ENCODE measurements around the gene EPS8L3.
"Not testable (repeated sequence)": the region's sequence is repeated elsewhere in the genome, so short reads cannot be mapped to it uniquely, and the experiment has no call there.

The EPS8L3 gene

GRCh38 chr1:109732390-109732881, 31.3 kb downstream of the EPS8L3 start:
- DNase-seq = no peak

GRCh38 chr1:109730666-109731065, 33.1 kb downstream of the EPS8L3 start:
- no peak for DNase-seq

GRCh38 chr1:109728870-109729269, 34.9 kb downstream of the EPS8L3 start:
- no peak for DNase-seq

GRCh38 chr1:109726728-109727373, 36.9 kb downstream of the EPS8L3 start:
- DNase-seq = no peak

- DNase-seq = no peak
Measured at GRCh38 chr1:109726007-109726406, 37.7 kb downstream of the EPS8L3 start.

- no peak for DNase-seq
Measured at GRCh38 chr1:109725510-109725909, 38.2 kb downstream of the EPS8L3 start.

GRCh38 chr1:109724933-109725332, 38.8 kb downstream of the EPS8L3 start:
- DNase-seq = no peak

GRCh38 chr1:109722908-109723691, 40.6 kb downstream of the EPS8L3 start:
- no peak for DNase-seq

GRCh38 chr1:109721971-109722370, 41.8 kb downstream of the EPS8L3 start:
- DNase-seq = no peak

- DNase-seq = no peak
Measured at GRCh38 chr1:109721042-109721441, 42.7 kb downstream of the EPS8L3 start.

- no peak for DNase-seq
Measured at GRCh38 chr1:109719337-109719837, 44.3 kb downstream of the EPS8L3 start.

GRCh38 chr1:109718495-109718894, 45.2 kb downstream of the EPS8L3 start:
- DNase-seq = no peak

GRCh38 chr1:109717729-109718128, 46.0 kb downstream of the EPS8L3 start:
- no peak for DNase-seq

GRCh38 chr1:109716570-109717090, 47.1 kb downstream of the EPS8L3 start:
- no peak for DNase-seq

- no peak for DNase-seq
Measured at GRCh38 chr1:109716121-109716520, 47.6 kb downstream of the EPS8L3 start.

- DNase-seq = no peak
Measured at GRCh38 chr1:109714661-109715372, 48.9 kb downstream of the EPS8L3 start.

GRCh38 chr1:109713636-109714035, 50.1 kb downstream of the EPS8L3 start:
- DNase-seq = no peak

GRCh38 chr1:109712321-109712864, 51.3 kb downstream of the EPS8L3 start:
- no peak for DNase-seq

- DNase-seq = not testable (repeated sequence)
Measured at GRCh38 chr1:109711593-109712320, 52.0 kb downstream of the EPS8L3 start, which contains the start of gene GSTM5. Gene GSTM5 (plus strand): TSS chr1:109712251. CDS start chr1:109712313, 62 bp downstream.

- not testable (repeated sequence) for DNase-seq
Measured at GRCh38 chr1:109709822-109710221, 53.9 kb downstream of the EPS8L3 start.

GRCh38 chr1:109708949-109709348, 54.8 kb downstream of the EPS8L3 start:
- not testable (repeated sequence) for DNase-seq

GRCh38 chr1:109705411-109705810, 58.3 kb downstream of the EPS8L3 start:
- DNase-seq = no peak
